NCI-H2107 treated with DMSO at 0.1 percent for 48 hours (cell line): ENCODE measurements around the gene RAI14.
"Not testable (repeated sequence)": the region's sequence is repeated elsewhere in the genome, so short reads cannot be mapped to it uniquely, and the experiment has no call there.

Source experiments
- DNase-seq: peaks from one replicate; lab custom pipeline; 2025; ENCODE audit not compliant: unreplicated experiment; lab: John Stamatoyannopoulos, UW

The RAI14 gene

DNA sequence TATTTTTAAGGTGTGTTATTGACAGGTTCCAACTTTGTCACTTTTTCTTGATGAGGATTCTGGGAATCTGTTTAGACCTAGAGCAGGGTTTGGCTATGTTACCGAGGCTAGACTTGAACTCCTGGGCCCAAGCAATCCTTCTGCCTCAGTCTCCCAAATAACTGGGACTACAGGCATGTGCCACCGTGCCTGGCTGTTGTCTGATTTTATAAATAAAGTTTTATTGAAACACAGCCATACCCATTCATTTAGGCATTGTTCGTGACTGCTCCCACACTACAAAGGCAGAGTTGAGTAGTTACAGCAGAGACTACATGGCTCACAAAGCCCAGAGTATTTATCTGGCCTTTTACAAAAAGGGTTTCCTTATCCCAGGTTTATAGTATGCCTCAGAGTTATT is 102.4 kb downstream of the RAI14 start:
- DNase-seq = no peak

DNA sequence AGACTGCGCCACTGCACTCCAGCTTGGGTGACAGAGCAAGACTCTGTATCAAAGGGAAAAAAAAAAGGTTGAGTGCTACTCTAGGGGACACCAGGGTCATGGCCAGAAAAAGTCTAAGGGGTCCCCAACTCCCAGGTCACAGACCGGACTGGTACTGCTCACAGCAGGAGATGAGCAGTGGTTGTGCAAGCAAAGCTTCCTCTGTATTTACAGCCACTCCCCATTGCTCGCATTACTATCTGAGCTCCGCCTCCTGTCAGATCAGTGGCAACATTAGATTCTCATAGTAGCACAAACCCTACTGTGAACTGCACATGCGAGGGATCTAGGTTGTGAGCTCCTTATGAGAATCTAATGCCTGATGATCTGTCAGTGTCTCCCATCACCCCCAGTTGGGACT is 103.1 kb downstream of the RAI14 start:
- not testable (repeated sequence) for DNase-seq

DNA sequence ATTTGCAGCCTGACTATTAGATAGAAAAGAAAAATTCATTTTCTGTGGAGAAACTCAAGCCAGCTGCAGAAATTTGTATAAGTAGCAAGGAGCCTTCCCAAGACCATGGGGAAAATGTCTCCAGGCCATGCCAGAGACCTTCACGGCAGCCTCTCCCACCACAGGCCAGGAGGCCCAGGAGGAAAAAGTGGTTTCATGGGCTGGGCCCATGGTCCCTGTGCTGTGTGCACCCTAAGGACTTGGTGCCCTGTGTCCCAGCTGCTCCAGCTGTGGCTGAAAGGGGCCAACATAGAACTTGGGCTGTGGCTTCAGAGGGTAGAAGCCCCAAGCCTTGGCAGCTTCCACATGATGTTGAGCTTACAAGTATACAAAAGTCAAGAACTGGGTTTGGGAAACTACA is 109.5 kb downstream of the RAI14 start:
- no peak for DNase-seq

DNA sequence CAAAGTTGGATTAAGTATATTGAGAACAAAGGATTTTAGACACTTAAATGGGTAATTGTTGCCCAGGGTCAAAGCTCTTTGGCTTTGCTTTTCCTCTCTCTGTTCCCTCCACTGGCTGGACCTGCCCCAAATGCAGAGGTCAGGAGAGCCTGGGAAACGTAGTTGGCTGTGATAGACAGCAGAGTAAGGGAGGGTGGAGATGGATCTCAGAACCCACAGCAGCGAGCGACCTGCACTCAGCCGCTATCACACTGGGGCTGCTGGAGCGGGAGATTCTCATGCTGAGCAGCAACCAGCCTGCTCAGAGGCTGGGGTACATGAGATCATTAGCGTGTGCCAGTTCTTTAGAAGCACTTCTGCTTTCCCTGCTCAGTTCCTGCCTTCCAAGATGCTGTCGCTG is 111.1 kb downstream of the RAI14 start:
- DNase-seq = no peak

DNA sequence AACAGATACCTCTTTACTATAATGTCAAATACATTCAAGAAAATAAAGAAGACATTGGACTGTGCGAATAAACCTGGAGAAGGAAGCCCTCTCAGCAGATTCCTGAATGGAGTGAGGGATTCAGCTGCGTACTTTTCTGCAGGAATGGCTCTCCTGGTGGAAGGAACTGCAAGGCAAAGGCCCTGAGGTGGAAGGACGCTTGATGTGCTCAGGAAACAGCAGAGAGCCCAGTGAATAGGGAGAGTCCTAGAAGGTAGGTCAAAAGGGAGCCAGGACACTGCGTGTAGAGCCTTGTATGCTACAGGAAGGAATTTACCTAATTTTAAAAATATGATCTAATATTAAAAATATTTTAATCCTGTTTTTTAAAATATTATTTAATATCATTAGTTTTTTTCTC is 114.4 kb downstream of the RAI14 start:
- no peak for DNase-seq

DNA sequence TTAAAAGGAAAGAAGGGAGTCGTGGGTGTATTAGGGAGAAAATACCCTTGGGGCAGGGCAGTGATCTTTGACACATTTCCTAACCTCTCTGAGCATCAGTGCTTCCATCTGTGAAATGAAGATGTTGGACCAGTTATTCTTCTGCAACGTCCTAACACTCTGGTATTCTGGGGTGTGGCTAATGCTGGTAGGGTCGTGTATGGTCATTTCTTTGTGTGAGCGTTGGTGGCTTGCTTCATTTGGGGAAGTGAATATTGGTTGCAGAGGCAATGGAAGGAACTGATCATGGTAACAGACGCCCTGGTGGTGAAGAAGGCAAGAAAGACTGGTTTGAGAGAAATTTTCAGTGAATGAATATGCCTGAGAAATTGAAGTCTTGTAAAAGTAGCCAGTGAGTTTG is 114.9 kb downstream of the RAI14 start:
- no peak for DNase-seq

DNA sequence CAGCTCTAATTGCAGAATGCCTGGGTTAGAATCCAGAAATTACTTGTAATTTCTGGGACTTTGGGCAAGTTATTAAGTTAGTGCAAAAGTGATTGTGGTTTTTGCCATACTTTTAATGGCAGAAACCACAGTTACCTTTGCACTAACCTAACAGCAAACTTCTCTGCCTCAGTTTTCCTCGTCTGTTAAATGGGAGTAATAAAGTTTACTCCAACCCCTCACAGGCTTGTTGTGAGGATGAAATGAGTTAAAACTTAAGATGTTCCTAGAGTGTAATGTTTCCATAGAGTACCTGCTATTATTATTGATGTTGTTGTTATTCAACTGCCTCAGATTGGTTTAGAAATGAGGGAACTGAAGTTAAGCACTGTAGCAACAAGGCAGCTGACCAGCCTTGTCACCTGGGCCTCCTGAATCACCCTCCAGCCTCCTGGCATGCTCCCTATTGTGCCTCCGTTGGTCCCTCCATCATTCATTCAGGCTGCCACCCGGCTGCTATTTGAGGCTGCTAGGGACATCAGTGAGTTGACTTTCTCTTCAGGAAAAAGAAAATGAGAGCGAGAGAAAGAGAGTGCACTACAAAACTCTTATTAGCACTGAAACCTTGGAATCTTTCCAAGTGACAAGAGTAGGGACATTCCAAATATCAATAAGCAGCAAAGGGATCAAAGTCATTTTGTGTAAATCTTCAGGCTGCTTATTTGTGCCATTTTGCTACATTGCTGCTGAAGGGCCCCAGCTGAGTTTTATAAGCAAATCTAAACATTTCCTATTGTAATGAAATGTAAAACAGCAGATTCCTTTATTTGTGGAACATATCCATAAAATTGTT is 116.4 kb downstream of the RAI14 start:
- no peak for DNase-seq

DNA sequence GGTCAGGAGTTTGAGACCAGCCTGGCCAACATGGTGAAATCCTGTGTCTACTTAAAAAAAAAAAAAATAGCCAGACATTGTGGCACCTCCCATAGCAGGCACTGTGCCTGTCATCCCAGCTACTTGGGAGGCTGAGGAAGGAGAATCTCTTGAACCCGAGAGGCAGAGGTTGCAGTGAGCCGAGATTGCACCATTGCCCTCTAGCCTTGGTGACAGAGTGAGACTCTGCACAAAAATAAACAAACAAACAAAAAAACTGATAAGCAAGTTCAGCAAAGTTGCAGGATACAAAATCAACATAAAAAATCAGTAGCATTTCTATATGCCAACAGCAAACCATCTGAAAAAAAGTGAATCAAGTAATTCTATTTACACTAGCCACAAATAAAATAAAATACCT is 118.0 kb downstream of the RAI14 start:
- DNase-seq = no peak

DNA sequence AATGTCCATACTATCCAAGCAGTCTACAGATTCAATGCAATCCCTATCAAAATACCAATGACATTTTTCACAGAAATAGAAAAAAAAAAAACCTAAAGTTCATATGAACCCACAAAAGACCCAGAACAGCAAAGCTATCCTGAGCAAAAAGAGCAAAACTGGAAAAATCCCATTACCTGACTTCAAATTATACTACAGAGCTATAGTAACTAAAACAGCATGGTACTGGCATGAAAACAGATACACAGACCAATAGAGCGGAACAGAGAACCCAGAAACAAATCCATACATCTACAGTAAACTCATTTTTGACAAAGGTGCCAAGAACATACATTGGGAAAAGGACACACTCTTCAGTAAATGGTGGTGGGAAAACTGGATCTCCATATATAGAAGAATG is 118.5 kb downstream of the RAI14 start:
- DNase-seq = not testable (repeated sequence)

DNA sequence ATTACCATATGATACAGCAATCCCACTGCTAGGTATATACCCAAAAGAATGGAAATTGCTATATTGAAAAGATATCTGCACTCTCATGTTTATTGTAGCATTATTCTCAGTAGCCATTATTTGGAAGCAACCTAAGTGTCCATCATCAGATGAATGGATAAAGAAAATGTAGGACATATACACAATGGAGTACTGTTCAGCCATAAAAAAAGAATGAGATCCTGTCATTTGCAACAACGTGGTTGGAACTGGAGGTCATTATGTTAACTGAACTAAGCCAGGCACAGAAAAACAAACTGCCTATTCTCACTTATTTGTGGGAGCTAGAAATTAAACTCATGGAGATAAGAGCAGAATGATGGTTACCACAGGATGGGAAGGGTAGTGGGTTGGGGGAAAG is 119.8 kb downstream of the RAI14 start:
- no peak for DNase-seq

DNA sequence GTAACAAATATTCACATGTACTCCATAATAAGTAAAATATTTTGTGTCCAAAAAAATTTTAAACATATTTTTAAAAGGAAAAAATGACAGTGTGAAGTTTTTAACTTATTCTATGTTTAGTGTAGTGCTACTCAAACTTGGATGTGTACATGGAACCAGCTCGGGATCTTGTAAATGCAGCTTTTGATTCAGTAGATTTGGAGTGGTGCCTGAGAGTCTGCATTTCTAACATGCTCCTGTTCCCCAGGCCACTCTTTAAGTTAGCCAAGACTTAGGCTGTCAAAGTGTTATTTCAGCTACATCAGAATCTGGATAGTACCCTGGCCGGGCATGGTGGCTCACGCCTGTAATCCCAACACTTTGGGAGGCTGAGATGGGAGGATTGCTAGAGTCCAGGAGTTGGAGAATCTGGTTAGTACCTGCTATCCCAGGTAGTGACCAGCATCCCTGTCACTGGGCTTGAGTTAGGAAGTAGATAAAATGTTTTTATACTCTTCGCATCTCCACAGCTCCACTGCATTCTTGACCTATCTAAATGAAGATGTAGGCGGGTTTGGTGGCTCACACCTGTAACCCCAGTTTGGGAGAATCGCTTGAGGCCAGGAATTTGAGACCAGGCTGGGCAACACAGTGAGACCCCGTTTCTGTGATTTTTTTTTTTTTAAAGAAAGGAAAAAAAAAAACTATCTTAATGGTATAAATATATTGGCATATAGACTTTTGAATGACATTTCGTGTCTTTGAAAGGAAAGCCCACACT is 122.1 kb downstream of the RAI14 start:
- DNase-seq = no peak

DNA sequence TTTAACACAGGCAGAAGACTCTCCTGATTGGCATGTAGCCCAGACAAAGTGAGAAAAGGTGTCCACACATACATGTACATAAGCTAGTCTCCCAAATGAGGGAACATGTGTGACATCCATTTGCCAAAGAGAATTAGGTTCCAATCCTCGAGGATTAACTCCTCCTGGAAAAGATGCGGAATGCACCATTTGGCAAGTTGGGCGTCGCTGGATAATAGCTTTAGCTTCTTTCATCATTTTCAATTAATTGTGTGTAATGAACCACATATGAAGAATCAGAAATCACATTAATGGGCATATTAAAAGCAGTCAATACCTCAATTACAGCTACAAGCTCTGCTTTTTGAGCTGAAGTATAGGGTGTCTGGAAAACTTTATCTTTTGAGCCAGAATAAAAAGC is 127.8 kb downstream of the RAI14 start:
- not testable (repeated sequence) for DNase-seq

DNA sequence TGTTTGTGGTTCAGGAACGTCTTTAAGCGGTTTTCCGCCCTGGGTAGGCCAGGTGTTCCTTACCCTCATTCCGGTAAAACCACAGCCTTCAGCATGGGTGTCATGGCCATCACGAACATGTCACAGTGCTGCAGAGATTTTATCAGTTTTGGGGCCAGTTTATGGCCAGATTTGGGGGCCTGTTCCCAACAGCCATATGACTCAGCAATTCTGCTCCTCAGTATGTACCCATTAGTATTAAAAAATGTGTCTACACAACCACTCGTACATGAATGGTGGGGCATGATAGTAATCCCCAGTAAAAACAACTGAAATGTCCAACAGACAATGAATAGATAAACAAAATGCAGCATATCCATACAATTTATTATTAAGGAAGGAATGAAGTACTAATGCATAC is 130.9 kb downstream of the RAI14 start:
- no peak for DNase-seq

DNA sequence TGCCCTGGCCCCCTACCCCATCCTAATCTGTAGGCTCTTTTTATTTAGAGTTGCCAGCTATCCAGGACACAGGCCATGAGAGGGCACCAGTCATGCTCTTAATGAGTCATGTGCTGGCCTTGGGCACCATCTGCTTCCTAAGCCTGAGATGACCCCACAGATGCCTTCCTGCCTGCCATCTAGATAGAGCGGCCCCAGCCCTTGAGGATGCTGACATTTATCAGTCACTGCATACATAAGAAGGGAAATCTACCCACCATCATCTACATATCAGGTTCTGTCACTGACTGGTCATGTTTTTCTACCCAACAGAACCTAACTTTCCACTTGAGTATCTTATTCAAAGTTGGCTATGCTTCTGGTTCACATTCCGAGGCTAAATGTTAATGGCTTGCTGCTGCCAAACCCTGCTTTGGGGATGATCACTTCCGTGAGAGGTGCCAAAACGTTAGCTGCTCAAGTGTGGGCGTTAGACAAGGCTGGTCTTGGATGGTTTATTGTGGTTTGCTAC is 132.9 kb downstream of the RAI14 start:
- no peak for DNase-seq

DNA sequence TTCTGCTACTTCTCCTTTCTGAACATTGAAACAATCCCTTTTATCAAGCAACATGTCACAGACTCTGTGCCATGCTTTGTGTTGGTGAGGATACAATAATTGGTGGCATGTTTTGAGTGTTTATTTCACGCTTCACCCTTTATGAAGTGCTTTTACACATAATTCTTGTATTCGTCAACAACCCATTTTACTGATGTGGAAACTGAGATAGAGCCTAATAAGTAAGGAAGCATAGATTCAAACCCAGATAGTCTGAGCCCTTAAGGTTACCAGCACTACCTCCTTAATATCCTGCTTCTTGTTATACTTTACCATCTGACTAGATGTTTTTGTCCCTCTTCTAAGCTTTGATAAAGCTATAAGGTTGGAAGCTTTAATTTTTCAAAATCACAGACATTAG is 133.5 kb downstream of the RAI14 start:
- DNase-seq = no peak

DNA sequence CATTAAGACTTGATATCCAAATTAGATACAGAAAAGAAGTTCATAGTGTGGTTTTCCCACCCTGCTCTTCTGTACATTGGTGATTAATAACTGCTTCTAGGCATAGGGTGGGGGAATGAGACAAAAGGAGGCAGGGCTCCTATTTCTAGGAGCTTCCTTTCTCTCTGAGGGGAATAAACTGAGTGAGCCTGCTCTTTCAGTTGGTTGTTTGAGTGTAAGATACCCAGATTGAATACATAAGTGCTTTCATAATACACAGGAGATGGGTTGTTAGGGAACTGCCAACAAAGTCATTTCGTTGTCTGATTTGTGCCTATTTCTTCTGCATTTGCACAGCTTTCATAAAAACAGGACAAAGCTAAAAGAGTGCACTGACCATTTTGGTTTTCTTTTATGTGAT is 133.9 kb downstream of the RAI14 start:
- DNase-seq = no peak

DNA sequence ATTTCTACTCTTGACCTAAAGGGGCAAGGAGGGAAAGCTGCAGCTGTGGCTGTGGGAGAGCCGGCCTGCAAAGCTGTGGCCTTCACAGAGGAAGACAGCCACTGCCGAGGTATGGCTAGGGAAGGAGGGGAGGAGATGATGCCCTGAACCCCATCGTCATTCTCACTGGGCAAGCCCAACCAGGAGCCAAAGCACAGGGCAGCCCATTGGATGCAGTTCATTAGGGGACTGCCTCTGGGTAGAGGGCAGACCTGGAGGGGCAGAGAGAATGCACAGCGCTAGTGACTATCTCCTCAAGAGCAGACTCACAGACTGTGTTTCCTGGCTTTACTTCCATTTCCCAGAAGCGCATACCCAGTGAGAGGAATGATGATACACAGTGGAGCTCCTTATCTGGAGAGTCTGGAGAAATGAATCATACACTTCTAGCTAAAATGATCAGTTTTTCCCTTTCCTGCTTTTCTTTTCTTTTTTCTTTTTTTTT is 135.7 kb downstream of the RAI14 start:
- no peak for DNase-seq

DNA sequence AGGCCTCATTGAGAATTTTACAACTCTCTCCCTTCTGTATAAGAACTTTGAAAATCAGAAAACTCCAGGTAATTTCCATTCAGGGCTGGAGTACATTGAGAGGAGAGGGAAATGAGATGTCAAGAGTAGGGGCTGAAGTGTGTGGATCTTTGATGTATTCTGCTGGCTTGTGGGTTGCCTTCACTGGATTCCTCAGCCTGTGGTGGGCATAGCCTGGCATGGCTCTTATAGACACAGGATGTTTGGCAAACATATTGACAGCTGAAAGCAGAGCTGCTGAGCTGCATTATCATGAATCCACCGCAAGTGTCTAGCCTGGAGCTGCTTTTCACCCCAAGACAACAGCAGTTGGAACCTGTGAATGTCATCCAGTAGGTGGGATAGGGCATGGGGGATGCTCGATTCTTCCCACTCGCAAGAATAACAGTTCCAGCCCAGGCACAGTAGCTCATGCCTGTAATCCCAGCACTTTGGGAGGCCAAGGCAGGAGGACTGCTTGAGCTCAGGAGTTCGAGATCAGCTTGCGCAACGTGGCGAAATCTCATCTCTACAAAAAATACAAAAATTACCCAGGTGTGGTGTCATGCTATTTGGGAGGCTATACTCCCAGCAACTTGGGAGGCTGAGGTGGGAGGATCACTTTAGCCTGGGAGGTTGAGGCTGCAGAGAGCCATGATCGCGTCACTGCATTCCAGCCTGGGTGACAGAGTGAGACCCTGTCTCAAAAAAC is 146.9 kb downstream of the RAI14 start:
- DNase-seq = no peak

DNA sequence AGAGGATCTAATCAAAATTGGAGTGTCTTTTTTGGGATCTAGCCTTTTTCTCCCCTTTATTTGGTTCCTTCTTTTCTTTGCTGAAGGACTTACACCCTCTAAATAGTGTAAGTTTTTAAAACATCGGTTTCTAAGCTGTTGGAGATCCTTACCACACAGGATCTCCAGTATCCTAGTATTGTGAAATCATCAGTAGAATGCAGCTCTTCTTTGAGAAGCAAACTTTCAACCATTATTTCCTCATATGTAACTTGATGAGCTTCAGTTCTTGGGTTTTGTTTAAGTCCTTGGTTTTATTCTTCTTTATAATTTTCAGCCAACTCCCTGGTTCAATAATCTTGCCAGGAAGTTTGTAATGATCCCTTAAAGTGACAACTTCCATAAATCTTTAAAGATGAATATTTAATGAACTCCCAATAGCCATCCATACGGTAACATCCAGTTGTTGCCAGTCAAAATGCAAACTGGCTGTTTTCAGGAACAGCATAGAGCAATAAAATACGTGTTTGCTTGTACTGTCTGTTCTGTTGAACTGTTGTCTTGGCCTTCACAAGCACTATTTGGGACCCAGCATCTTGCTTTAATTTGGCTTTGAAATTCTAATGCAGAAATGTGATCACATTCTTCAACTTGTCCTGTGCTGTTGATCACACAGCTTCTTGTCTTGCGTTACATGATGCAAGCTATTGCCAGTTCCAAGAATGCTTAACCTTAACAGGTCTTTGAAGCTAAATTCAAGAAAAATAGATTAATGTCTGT is 148.0 kb downstream of the RAI14 start:
- no peak for DNase-seq

DNA sequence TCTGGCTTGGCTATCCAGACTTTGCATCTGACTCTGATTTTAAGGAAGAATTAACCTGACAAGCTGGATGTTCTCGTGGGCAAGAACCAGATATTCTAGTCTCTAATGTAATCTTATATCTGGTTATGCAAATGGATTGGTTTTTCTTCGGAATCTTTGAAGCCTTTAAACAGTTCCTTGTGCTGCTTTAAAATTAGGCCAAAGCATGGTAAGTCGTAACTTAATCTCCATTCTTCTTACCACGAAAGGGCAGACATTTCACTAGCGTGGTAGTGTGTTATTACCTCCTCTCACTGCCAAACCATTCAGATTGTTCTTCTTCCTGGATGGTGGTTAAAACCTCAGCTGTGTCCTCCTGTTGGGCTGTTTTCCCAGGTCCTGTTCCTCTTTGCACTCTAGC is 148.8 kb downstream of the RAI14 start:
- DNase-seq = no peak

DNA sequence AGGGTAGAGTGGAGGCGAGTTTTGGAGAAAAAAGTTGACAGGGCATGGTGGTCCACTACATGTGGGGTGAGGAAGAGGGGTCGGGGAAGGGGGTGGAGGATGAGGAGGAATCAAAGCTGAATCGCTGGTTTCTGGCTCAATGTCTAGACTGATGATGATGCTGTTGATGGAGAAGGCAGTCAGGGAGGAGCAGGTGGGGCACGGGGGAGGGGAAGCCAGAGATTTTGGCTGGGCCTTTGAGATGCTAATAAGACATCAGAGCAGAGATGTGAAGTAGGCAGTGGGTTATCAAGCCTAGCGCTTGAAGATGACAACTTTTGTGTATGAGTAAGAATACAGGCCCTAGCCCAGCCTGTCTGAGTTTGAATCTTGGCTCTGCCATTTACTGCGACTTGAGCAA is 150.4 kb downstream of the RAI14 start:
- no peak for DNase-seq
